Measurements from ENCODE around the gene JAML.

DNA sequence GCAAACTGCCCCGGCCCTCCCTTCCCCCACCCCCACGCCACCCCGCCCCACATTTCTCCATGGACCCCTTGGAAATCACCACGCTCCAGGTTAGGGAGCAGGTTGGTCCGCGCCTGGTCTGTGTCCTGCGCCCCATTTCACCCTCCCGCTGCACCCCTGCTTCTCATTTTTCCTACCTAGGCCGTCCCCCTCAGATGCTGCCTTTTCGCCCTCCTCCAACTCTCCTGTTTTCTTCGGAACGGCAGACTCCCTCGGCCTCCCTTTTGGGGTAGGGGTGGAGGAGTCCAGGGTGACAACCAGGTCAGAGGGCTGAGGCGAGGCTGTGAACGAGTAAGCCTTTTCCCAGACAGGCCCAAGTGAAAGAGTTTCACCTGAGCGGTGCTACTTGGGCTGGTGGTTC lies 71.3 kb downstream of the JAML start:
- TF ChIP-seq, protein P1, sequence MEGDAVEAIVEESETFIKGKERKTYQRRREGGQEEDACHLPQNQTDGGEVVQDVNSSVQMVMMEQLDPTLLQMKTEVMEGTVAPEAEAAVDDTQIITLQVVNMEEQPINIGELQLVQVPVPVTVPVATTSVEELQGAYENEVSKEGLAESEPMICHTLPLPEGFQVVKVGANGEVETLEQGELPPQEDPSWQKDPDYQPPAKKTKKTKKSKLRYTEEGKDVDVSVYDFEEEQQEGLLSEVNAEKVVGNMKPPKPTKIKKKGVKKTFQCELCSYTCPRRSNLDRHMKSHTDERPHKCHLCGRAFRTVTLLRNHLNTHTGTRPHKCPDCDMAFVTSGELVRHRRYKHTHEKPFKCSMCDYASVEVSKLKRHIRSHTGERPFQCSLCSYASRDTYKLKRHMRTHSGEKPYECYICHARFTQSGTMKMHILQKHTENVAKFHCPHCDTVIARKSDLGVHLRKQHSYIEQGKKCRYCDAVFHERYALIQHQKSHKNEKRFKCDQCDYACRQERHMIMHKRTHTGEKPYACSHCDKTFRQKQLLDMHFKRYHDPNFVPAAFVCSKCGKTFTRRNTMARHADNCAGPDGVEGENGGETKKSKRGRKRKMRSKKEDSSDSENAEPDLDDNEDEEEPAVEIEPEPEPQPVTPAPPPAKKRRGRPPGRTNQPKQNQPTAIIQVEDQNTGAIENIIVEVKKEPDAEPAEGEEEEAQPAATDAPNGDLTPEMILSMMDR (optimal IDR thresholded peaks at IDR 0.05 in 1 of 3, IDR thresholded peaks at IDR 0.05 in 1 of 3, conservative IDR thresholded peaks at IDR 0.05 in 1 of 3; ENCODE audit: extremely low read depth in 1 of 3, insufficient read depth in 2 of 3, low read length in 3 of 3) = no peak
- no peak for TF ChIP-seq EZH2 (IDR thresholded peaks at IDR 0.05; ENCODE audit: low read length)
